Endothelial cell of umbilical vein (primary cell): ENCODE data around the gene GNRHR.

Experiments used
- EZH2 ChIP-seq: IDR thresholded peaks from 2 replicates; pipeline ENCODE4 v1.6.1; 2012; ENCODE audit warnings: borderline replicate concordance, low read depth, mild to moderate bottlenecking, moderate library complexity, low read length, inconsistent platforms; ENCODE audit not compliant: severe bottlenecking
- POLR2A ChIP-seq: IDR thresholded peaks from 2 replicates; pipeline ENCODE4 v1.6.1; 2012; ENCODE audit warnings: low read depth, mild to moderate bottlenecking, control low read depth, low read length
- POLR2AphosphoS5 ChIP-seq: IDR thresholded peaks from 2 replicates; pipeline ENCODE4 v1.6.1; 2012; ENCODE audit warnings: low read depth, mild to moderate bottlenecking, control low read depth, low read length, moderate library complexity; ENCODE audit not compliant: insufficient read depth
- TF ChIP-seq, protein P1 (sequence below), 2 donors: IDR thresholded peaks; 1 replicate in 1 of 2; 2 replicates in 1 of 2; pipeline ENCODE4 v1.5.1; 2011; ENCODE audit warnings: low read length in 2 of 2, mild to moderate bottlenecking in 2 of 2, moderate library complexity in 2 of 2, control low read depth in 1 of 2, inconsistent platforms in 1 of 2, low read depth in 1 of 2; ENCODE audit not compliant: insufficient read depth in 1 of 2; ENCODE audit errors: extremely low read depth in 1 of 2

DNA sequence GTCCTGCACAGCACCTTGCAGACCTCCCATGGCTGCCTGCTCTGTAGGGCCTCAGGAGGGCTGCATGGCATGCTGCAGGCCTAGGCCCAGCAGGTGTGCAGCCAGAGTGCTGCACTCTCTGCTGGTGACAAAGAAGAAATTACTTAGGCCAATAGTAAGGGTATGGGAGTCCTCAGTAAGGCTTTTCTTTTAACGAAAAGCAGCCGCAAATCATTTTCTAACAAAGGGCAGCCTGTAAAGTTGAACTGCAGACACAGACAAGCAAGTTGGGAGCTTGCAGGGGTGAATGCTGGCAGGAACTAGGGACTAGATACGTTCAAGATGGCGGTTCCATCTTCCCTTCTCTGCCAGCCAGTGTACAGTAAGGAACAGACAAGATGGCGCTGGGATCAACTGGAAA lies 30.8 kb downstream of the GNRHR start:
- TF ChIP-seq, protein P1, sequence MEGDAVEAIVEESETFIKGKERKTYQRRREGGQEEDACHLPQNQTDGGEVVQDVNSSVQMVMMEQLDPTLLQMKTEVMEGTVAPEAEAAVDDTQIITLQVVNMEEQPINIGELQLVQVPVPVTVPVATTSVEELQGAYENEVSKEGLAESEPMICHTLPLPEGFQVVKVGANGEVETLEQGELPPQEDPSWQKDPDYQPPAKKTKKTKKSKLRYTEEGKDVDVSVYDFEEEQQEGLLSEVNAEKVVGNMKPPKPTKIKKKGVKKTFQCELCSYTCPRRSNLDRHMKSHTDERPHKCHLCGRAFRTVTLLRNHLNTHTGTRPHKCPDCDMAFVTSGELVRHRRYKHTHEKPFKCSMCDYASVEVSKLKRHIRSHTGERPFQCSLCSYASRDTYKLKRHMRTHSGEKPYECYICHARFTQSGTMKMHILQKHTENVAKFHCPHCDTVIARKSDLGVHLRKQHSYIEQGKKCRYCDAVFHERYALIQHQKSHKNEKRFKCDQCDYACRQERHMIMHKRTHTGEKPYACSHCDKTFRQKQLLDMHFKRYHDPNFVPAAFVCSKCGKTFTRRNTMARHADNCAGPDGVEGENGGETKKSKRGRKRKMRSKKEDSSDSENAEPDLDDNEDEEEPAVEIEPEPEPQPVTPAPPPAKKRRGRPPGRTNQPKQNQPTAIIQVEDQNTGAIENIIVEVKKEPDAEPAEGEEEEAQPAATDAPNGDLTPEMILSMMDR (IDR thresholded peaks at IDR 0.05; ENCODE audit: extremely low read depth in 1 of 2, insufficient read depth in 1 of 2, low read depth in 1 of 2, low read length in 2 of 2) = no peak
- TF ChIP-seq POLR2AphosphoS5 = no peak
- TF ChIP-seq POLR2A = no peak
- no peak for TF ChIP-seq EZH2
